ENCODE results near the gene PLEKHH1.
"Not testable (repeated sequence)": the region's sequence is repeated elsewhere in the genome, so short reads cannot be mapped to it uniquely, and the experiment has no call there.

PLEKHH1 gene

GRCh38 chr14:67584978-67585377 lies 51.9 kb downstream of the PLEKHH1 start:
- Mint-ChIP-seq H3K27ac (ENCODE audit: low read depth) (no peak overlapping the region), H3K4me1 (no peaks in the 10 kb centered on the region), H3K9me3 (no peaks in the 10 kb centered on the region), H3K4me3 (no peak overlapping the region), H3K36me3 (ENCODE audit: insufficient read depth) (peaks cover 8% of the 10 kb centered on the region), H3K27me3 (no peaks in the 10 kb centered on the region)
- ATAC-seq (replicated peaks; ENCODE audit: extremely low read depth, poor library complexity, severe bottlenecking) (no peak), DNase-seq (ENCODE audit: low spot score in 2 of 2) (no peak)

GRCh38 chr14:67586369-67586768 lies 53.3 kb downstream of the PLEKHH1 start:
- Mint-ChIP-seq H3K36me3 (ENCODE audit: insufficient read depth) (peaks cover 8% of the 10 kb centered on the region), H3K4me3 (no peak overlapping the region), H3K27ac (ENCODE audit: low read depth) (peak overlapping the region; percentile 54), H3K9me3 (no peaks in the 10 kb centered on the region), H3K27me3 (no peaks in the 10 kb centered on the region), H3K4me1 (no peaks in the 10 kb centered on the region)
- ATAC-seq (replicated peaks; ENCODE audit: extremely low read depth, poor library complexity, severe bottlenecking) (no peak), DNase-seq (ENCODE audit: low spot score in 2 of 2) (no peak)

DNA sequence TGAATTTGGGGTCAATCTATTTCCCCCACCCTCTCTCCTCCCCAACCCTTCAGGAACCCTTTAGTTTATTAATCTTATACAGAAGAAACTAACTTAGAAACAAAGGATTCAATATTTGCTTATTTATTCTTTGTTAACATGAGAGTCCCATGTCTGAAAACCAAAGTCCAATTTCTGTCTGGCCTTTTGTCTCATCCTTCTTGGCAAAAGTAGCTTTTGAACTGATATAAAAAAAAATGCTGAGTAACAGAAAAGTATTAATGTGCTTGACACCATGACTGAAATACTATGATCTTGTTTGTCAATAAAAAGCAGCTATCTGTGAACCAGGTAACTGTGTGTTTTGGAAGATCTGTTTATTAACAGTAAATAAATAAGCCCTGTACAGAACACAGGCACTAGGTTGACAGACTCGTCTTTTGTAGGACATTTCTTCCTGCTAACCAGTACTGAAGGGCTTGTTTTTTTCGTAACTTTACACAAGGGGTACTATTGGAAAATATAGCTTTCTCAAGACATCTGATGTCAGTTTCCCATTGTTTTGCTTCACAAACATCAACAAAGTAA lies 56.2 kb downstream of the PLEKHH1 start:
- H3K4me1 Mint-ChIP-seq, result no peaks in the 10 kb centered on the region

DNA sequence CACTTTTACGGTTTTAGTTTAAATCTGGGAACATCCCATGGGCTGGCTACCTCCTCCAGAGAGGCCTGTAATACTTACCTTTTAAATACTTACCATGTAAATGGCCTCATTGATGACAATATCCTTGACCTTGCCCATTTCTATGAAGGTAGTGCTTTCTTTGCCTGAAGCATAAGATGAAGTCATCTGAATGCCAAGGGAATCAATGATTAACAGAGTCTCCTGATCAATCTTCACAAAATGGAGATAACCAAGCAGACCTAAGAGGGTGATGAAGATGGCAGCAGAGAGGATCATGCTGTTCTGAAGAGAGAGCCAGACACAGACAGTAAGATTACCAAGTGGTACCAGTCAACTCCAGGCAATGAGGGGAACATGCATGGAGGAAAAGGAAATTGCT lies 60.6 kb downstream of the PLEKHH1 start:
- H3K4me3 Mint-ChIP-seq; H3K9me3 Mint-ChIP-seq; ATAC-seq (replicated peaks; ENCODE audit: extremely low read depth, poor library complexity, severe bottlenecking); DNase-seq (ENCODE audit: low spot score in 2 of 2); H3K27ac Mint-ChIP-seq (ENCODE audit: low read depth); H3K27me3 Mint-ChIP-seq: not testable (repeated sequence)
- Mint-ChIP-seq H3K36me3 (ENCODE audit: insufficient read depth) (peaks cover 34% of the 10 kb centered on the region), H3K4me1 (peaks cover 23% of the 10 kb centered on the region)

More for the DNA sequence above, 56.2 kb downstream of the PLEKHH1 start:
- DNase-seq (ENCODE audit: low spot score in 2 of 2), result no peak
- no peak for ATAC-seq (replicated peaks; ENCODE audit: extremely low read depth, poor library complexity, severe bottlenecking)
- Mint-ChIP-seq H3K27ac (ENCODE audit: low read depth) (no peak overlapping the region), H3K9me3 (no peaks in the 10 kb centered on the region), H3K27me3 (no peaks in the 10 kb centered on the region), H3K4me3 (no peak overlapping the region), H3K36me3 (ENCODE audit: insufficient read depth) (peaks cover 26% of the 10 kb centered on the region)

DNA sequence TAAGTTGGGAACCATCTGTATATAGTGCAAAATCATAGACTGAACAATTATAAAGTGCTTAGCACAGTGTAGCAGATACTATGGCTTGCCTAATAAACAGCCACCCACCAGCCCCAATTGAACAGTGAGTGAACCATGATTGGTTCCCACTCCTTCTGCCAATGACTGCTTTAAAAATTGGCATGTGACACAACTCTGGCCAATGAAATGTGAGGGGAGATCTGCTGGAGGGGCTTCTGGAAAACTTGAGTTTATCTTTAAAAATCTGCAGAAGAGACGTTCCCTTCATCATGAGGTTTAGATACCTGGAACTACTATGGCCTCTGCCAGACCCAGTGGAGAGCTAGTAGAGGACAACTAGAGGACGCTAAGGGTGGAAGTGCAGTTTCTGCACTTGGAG lies 62.3 kb downstream of the PLEKHH1 start:
- Mint-ChIP-seq H3K27me3 (no peaks in the 10 kb centered on the region), H3K36me3 (ENCODE audit: insufficient read depth) (peaks cover 43% of the 10 kb centered on the region), H3K9me3 (no peaks in the 10 kb centered on the region), H3K27ac (ENCODE audit: low read depth) (no peak overlapping the region), H3K4me3 (no peak overlapping the region), H3K4me1 (peaks cover 39% of the 10 kb centered on the region)
- no peak for ATAC-seq (replicated peaks; ENCODE audit: extremely low read depth, poor library complexity, severe bottlenecking)
- no peak for DNase-seq (ENCODE audit: low spot score in 2 of 2)

- DNase-seq (ENCODE audit: low spot score in 2 of 2) (peak; percentile 92 to 96), ATAC-seq (replicated peaks; ENCODE audit: extremely low read depth, poor library complexity, severe bottlenecking) (peak; percentile 99)
- no peaks in the 10 kb centered on the region for H3K9me3 Mint-ChIP-seq
- peak within 1 kb of the TSS; percentile 98 for H3K4me3 Mint-ChIP-seq
- H3K4me1 Mint-ChIP-seq, result peaks cover 39% of the 10 kb centered on the region
- H3K27me3 Mint-ChIP-seq, result no peaks in the 10 kb centered on the region
- H3K36me3 Mint-ChIP-seq (ENCODE audit: insufficient read depth), result peaks cover 23% of the 10 kb centered on the region
- peak within 1 kb of the TSS; percentile 95 for H3K27ac Mint-ChIP-seq (ENCODE audit: low read depth)
These were observed 66.8 kb downstream of the PLEKHH1 start, which contains the start of gene PIGH for GRCh38 chr14:67599698-67600561. PIGH (minus strand) TSS chr14:67600268; CDS start chr14:67600203, 65 bp downstream.

DNA sequence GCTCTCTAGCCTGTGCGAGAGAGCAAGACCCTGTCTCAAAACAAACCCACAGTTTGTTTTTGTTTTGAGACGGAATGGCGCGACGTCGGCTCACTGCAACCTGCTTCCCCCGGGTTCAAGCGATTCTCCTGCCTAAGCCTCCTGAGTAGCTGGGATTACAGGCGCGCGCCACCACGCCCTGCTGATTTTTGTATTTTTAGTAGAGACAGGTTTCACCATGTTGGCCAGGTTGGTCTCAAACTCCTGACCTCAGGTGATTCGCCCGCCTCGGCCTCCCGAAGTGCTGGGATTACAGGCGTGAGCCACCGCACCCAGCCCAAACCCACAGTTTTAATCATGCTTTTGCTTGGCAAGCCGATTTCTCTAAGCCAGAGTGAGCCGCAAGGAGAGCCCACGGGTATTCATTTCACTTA lies 67.5 kb downstream of the PLEKHH1 start:
- Mint-ChIP-seq H3K4me1 (peaks cover 36% of the 10 kb centered on the region), H3K36me3 (ENCODE audit: insufficient read depth) (peaks cover 20% of the 10 kb centered on the region), H3K4me3 (peak overlapping the region; percentile 98), H3K27ac (ENCODE audit: low read depth) (peak overlapping the region; percentile 95)
- ATAC-seq (replicated peaks; ENCODE audit: extremely low read depth, poor library complexity, severe bottlenecking); H3K9me3 Mint-ChIP-seq; DNase-seq (ENCODE audit: low spot score in 2 of 2); H3K27me3 Mint-ChIP-seq: not testable (repeated sequence)

- no peak overlapping the region for H3K27ac Mint-ChIP-seq (ENCODE audit: low read depth)
These were observed 69.0 kb downstream of the PLEKHH1 start for GRCh38 chr14:67602076-67602475.

GRCh38 chr14:67602995-67603545 lies 70.0 kb downstream of the PLEKHH1 start:
- DNase-seq (ENCODE audit: low spot score in 2 of 2), result no peak
- H3K36me3 Mint-ChIP-seq (ENCODE audit: insufficient read depth), result peaks cover 17% of the 10 kb centered on the region
- no peak for ATAC-seq (replicated peaks; ENCODE audit: extremely low read depth, poor library complexity, severe bottlenecking)
- no peak overlapping the region for H3K27ac Mint-ChIP-seq (ENCODE audit: low read depth)
- H3K9me3 Mint-ChIP-seq, result no peaks in the 10 kb centered on the region
- H3K4me3 Mint-ChIP-seq, result no peak overlapping the region
- H3K4me1 Mint-ChIP-seq, result peaks cover 20% of the 10 kb centered on the region
- no peaks in the 10 kb centered on the region for H3K27me3 Mint-ChIP-seq

More at GRCh38 chr14:67602076-67602475, 69.0 kb downstream of the PLEKHH1 start:
- Mint-ChIP-seq H3K9me3 (no peaks in the 10 kb centered on the region), H3K27me3 (no peaks in the 10 kb centered on the region), H3K4me1 (peaks cover 27% of the 10 kb centered on the region), H3K4me3 (no peak overlapping the region), H3K36me3 (ENCODE audit: insufficient read depth) (peaks cover 20% of the 10 kb centered on the region)
- DNase-seq (ENCODE audit: low spot score in 2 of 2) (no peak), ATAC-seq (replicated peaks; ENCODE audit: extremely low read depth, poor library complexity, severe bottlenecking) (no peak)

DNA sequence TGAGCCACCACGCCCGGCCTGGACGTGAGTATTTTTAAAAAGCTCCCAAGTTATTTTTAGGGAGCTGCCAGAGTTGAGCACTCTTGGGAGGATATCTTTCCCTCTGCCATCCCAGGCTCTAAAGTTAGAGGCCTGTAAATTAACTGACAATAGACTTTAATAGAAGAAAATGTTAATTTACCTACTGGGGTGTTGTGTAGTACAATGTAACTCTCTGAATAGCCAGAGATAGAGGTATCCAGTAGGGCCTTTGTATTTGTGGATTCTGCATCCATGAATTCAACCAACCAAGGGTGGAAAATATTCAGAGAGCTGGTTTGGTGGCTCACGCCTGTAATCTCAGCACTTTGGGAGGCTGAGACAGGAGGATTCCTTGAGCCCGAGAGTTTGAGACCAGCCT lies 74.6 kb downstream of the PLEKHH1 start:
- Mint-ChIP-seq H3K27me3 (peaks cover 21% of the 10 kb centered on the region), H3K27ac (ENCODE audit: low read depth) (no peak overlapping the region), H3K4me3 (no peak overlapping the region), H3K36me3 (ENCODE audit: insufficient read depth) (no peaks in the 10 kb centered on the region), H3K9me3 (no peaks in the 10 kb centered on the region), H3K4me1 (no peaks in the 10 kb centered on the region)
- DNase-seq (ENCODE audit: low spot score in 2 of 2) (no peak), ATAC-seq (replicated peaks; ENCODE audit: extremely low read depth, poor library complexity, severe bottlenecking) (no peak)

- no peak overlapping the region for H3K4me3 Mint-ChIP-seq
- H3K9me3 Mint-ChIP-seq, result no peaks in the 10 kb centered on the region
- H3K27ac Mint-ChIP-seq (ENCODE audit: low read depth), result no peak overlapping the region
- no peak for DNase-seq (ENCODE audit: low spot score in 2 of 2)
- H3K36me3 Mint-ChIP-seq (ENCODE audit: insufficient read depth), result no peaks in the 10 kb centered on the region
- H3K27me3 Mint-ChIP-seq, result peaks cover 21% of the 10 kb centered on the region
- no peak for ATAC-seq (replicated peaks; ENCODE audit: extremely low read depth, poor library complexity, severe bottlenecking)
- no peaks in the 10 kb centered on the region for H3K4me1 Mint-ChIP-seq
These were observed 76.7 kb downstream of the PLEKHH1 start for GRCh38 chr14:67609642-67610310.

DNA sequence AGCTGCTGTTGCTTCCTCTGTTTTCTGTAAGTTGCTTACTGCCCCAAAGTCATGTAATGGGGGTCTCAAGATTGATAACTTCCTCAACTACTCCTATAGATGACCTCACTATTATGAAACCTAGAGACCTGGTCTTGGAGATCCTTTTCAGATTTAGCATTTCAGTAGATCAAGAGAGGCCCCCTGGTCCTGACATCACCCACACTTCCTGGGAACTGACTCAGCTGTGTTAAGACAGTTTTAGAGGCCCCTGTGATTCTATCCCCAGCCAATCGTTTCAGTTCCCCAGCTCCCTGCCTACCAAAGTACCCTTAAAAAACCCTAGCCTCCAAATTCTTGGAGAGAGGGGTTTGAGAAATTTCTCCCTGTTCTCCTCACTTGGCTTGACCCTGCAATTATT lies 77.4 kb downstream of the PLEKHH1 start:
- Mint-ChIP-seq H3K27ac (ENCODE audit: low read depth) (no peak overlapping the region), H3K27me3 (peaks cover 21% of the 10 kb centered on the region), H3K4me1 (no peaks in the 10 kb centered on the region), H3K36me3 (ENCODE audit: insufficient read depth) (no peaks in the 10 kb centered on the region), H3K9me3 (no peaks in the 10 kb centered on the region), H3K4me3 (no peak overlapping the region)
- ATAC-seq (replicated peaks; ENCODE audit: extremely low read depth, poor library complexity, severe bottlenecking), result no peak
- DNase-seq (ENCODE audit: low spot score in 2 of 2), result no peak
